Uterus (tissue), 2 donors: ENCODE measurements around the gene TMEM255B.

Experiments used
- POLR2A ChIP-seq, 2 donors: fragments of 450-650 bp; IDR thresholded peaks; one replicate each; pipeline ENCODE4 v1.6.1; 2016; ENCODE audit warnings: antibody characterized with exemption in 2 of 2, mild to moderate bottlenecking in 1 of 2, moderate library complexity in 1 of 2
- TF ChIP-seq, protein P1 (sequence below), 4 experiments: fragments of 200-600 bp in 2 of 4; fragments of 450-650 bp in 2 of 4; sonication (generic) in 2 of 4; IDR thresholded peaks; one replicate each; pipeline ENCODE4 v1.5.1; 2016 to 2019; ENCODE audit warnings: antibody characterized with exemption in 4 of 4, mild to moderate bottlenecking in 2 of 4, moderate library complexity in 1 of 4

DNA sequence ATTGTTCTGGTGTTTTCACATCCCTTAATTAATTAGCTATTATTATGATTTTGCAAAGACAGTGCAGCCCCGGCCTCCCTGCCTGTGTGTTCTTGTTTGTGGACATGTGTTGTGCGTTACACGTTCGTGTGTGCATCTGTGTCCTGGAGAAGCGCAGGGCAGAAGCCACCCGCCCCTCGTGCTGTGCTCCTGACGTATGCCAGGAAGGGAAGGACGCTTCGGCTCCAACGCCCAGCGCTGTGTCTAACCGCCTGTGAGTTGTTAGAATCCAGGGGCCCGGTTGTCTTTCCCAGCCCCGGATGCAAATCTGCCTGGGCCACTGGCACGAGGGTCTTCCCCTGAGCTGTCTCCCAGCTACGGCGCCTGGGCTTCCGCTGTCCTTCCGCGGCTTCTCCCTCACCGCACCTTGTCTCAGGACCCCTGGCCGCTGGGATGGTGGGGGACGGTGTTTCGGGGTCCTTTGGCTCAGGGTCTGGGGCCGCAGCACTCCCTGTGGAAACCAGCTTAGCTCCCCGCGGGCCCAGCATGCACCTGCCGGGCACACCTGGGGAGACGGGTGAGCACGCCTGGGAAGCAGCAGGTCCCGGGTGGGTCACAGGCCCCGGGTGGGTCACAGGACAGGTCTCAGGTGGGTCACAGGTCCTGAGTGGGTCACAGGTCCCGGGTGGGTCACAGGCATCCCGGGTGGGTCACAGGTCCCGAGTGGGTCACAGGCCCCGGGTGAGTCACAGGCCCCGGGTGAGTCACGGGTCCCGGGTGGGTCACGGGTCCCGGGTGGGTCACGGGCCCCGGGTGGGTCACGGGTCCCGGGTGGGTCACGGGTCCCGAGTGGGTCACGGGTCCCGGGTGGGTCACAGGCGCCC lies 53.4 kb downstream of the TMEM255B start:
- no peak for TF ChIP-seq POLR2A (IDR thresholded peaks at IDR 0.05)
- TF ChIP-seq, protein P1, sequence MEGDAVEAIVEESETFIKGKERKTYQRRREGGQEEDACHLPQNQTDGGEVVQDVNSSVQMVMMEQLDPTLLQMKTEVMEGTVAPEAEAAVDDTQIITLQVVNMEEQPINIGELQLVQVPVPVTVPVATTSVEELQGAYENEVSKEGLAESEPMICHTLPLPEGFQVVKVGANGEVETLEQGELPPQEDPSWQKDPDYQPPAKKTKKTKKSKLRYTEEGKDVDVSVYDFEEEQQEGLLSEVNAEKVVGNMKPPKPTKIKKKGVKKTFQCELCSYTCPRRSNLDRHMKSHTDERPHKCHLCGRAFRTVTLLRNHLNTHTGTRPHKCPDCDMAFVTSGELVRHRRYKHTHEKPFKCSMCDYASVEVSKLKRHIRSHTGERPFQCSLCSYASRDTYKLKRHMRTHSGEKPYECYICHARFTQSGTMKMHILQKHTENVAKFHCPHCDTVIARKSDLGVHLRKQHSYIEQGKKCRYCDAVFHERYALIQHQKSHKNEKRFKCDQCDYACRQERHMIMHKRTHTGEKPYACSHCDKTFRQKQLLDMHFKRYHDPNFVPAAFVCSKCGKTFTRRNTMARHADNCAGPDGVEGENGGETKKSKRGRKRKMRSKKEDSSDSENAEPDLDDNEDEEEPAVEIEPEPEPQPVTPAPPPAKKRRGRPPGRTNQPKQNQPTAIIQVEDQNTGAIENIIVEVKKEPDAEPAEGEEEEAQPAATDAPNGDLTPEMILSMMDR (IDR thresholded peaks at IDR 0.05), result no peak
